ENCODE data around the gene ZNF446.

- no peak for TF ChIP-seq POLR2A (IDR thresholded peaks at IDR 0.05)
- no peak for TF ChIP-seq CTCF (IDR thresholded peaks at IDR 0.05)
These were observed 16.1 kb downstream of the ZNF446 start for GRCh38 chr19:58492265-58492664.
